Measurements from ENCODE around the gene SFT2D1.

Gene SFT2D1

DNA sequence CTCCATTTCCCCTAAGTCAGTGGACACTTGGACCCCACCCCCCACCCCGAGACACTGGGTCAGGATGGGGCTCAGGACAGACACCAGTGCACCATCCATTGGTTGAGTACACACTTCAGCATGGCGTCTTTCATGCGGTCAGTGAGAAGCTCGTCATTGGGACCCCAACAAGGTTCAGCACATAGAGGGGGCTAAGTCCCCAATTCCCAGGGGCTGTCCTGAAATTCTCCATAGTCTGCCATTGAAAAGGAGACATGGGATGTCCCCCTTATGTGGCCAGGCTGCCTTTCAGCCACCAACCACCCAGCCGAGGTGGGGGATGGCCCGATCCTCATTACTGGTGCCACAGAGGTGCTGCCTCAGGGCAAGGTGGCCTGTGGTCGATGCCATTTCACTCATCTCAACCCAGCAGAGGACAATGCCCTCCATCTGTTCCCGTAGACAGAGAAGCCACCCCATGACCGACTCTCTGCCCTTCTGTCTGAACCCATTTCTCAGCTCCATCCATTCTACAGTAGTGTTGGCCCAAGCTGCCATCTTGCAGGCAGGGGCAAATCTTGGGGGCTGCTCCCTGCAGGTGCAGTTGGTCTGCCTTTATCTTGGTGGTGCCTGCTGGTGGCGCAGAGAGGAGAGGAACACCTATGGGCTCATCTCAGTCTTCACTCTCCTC, 71.5 kb downstream of the SFT2D1 start:
- Histone ChIP-seq H3F3A (ENCODE audit: insufficient read depth) (no peaks in the 10 kb centered on the region), H3K27ac (ENCODE audit: low read depth, low read length) (no peak overlapping the region), H3K36me3 (ENCODE audit: low read length) (no peaks in the 10 kb centered on the region), H3K9me2 (replicated peaks; ENCODE audit: insufficient read depth, low read length) (no peaks in the 10 kb centered on the region), H3K9me3 (ENCODE audit: insufficient read depth, low read length) (no peaks in the 10 kb centered on the region), H4K20me1 (ENCODE audit: low read depth, low read length) (no peaks in the 10 kb centered on the region), H3K4me3 (ENCODE audit: insufficient read depth, low read length, poor library complexity, severe bottlenecking) (no peak overlapping the region), H3K9ac (ENCODE audit: low read length) (no peak overlapping the region), H3K4me2 (ENCODE audit: low read depth, low read length, poor library complexity, severe bottlenecking) (no peak overlapping the region), H3K79me2 (ENCODE audit: insufficient read depth, low read length) (no peaks in the 10 kb centered on the region), H2AFZ (ENCODE audit: low read depth, low read length, severe bottlenecking) (no peak overlapping the region), H3K27me3 (ENCODE audit: low read length) (no peaks in the 10 kb centered on the region)
- no peak for TF ChIP-seq EZH2phosphoT487 (conservative IDR thresholded peaks at IDR 0.05; ENCODE audit: low read length)
- TF ChIP-seq, protein P1, sequence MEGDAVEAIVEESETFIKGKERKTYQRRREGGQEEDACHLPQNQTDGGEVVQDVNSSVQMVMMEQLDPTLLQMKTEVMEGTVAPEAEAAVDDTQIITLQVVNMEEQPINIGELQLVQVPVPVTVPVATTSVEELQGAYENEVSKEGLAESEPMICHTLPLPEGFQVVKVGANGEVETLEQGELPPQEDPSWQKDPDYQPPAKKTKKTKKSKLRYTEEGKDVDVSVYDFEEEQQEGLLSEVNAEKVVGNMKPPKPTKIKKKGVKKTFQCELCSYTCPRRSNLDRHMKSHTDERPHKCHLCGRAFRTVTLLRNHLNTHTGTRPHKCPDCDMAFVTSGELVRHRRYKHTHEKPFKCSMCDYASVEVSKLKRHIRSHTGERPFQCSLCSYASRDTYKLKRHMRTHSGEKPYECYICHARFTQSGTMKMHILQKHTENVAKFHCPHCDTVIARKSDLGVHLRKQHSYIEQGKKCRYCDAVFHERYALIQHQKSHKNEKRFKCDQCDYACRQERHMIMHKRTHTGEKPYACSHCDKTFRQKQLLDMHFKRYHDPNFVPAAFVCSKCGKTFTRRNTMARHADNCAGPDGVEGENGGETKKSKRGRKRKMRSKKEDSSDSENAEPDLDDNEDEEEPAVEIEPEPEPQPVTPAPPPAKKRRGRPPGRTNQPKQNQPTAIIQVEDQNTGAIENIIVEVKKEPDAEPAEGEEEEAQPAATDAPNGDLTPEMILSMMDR (IDR thresholded peaks at IDR 0.05; ENCODE audit: insufficient read depth, low read length, poor library complexity, severe bottlenecking) = no peak
